ENCODE results near the gene IGFBP4.

Gene IGFBP4

GRCh38 chr17:40452216-40452787 is 9.1 kb downstream of the IGFBP4 start:
- intact Hi-C loops (cut with DNase I), result no loop called here
- DNase-seq, result no peak

- DNase-seq, result no peak
- intact Hi-C loops (cut with DNase I), result no loop called here
Measured at GRCh38 chr17:40452921-40453378, 9.7 kb downstream of the IGFBP4 start.

- intact Hi-C loops (cut with DNase I), result no loop called here
- peak in 1 of 10 donors; percentile 71 for DNase-seq
Measured at GRCh38 chr17:40453881-40454612, 10.8 kb downstream of the IGFBP4 start.

DNA sequence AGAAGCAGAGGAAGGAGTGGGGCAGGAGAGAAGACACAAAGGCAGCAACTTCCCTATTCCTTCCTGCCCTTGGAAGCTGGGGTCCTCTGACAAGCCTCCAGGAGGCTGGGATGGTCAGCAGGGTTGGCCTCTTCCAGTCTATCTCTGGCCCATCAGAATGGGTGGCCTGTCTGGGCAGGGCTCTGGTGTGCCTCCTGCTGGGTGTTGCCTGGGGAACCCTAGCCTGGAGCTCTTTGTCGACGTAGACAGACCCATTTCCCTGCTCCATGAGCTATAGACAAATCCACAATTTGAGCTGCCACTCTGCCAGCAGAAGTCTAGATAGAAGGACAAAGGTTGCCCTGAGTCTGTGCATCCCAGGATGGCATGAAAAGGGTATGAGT is 11.4 kb downstream of the IGFBP4 start:
- intact Hi-C loops (cut with DNase I), result no loop called here
- peak in 1 of 10 donors; percentile 52 for DNase-seq

GRCh38 chr17:40456396-40456951 is 13.2 kb downstream of the IGFBP4 start:
- peak in 1 of 10 donors; percentile 69 for DNase-seq
- intact Hi-C loops (cut with DNase I), result no loop called here

DNA sequence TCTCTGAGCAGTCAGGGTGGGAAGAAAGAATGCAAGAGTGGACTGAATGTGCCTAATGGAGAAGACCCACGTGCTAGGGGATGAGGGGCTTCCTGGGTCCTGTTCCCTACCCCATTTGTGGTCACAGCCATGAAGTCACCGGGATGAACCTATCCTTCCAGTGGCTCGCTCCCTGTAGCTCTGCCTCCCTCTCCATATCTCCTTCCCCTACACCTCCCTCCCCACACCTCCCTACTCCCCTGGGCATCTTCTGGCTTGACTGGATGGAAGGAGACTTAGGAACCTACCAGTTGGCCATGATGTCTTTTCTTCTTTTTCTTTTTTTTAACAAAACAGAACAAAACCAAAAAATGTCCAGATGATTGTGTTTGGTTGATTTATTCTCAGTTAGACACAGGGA is 14.1 kb downstream of the IGFBP4 start:
- DNase-seq, result no peak
- intact Hi-C loops (cut with DNase I), result no loop called here

DNA sequence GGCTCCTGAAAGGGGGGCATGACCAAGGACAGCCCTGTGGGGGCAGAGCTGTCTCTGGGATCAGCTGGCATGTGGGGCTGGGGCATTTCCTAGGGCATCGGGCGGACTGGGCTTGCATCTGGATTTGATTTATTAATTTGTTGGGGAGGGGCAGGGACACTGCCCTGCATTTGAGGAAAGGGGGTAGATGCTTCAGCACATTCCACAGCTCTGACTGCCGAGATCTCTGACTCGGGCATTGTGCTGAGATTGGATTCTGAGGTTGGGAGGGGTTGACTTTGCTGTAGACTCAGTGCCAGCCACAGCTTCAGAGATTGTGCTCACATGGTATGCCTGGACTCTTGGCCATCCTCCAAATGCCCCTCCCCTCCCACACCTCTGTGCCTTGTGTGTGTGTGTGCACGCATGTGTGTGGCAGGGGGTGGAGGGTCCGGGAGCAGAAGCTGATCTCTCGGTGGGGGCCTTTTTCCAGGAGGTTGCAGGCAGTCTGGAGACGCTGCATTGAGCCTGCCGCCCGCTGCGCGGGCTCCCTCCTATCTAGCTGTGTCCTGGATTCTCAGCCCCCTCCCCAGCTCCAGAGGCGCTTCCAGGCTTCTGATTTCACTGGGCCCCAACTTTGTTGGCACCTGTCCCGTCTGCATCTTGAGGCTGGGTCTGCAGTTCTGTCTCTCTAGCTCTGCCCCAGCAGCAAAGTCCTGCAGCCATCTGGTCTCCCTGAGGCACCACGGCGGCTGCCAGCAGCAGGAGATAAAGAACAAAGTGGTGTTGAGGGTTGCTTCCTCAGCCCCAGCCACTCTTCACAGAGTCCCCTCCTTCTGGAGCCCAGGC is 14.9 kb downstream of the IGFBP4 start:
- no peak for DNase-seq
- intact Hi-C loops (cut with DNase I), result no loop called here

GRCh38 chr17:40458851-40459482 is 15.7 kb downstream of the IGFBP4 start:
- DNase-seq, result peak in 1 of 10 donors; percentile 9
- intact Hi-C loops (cut with DNase I), result no loop called here

- intact Hi-C loops (cut with DNase I), result no loop called here
- peak in 1 of 10 donors; percentile 15 for DNase-seq
Measured at GRCh38 chr17:40459636-40460603, 16.7 kb downstream of the IGFBP4 start.

DNA sequence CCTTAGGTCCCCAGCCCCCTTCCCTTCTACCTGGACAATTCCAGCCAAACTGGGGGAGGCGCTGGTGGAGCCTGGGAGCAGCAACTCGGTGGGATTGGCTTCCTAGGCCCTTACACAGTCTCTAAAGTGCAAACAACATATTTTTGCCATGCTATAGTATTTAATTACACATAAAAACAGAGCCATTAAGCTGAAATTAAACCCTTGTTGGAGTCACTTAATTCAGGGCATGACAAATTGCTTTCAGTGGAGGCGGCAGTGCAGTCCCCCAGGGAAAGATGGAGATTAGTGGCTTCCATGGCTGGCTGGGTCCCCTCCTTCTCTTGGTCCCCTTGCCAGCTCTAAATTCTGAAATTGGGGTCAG is 17.3 kb downstream of the IGFBP4 start:
- DNase-seq, result no peak
- intact Hi-C loops (cut with DNase I), result no loop called here

DNA sequence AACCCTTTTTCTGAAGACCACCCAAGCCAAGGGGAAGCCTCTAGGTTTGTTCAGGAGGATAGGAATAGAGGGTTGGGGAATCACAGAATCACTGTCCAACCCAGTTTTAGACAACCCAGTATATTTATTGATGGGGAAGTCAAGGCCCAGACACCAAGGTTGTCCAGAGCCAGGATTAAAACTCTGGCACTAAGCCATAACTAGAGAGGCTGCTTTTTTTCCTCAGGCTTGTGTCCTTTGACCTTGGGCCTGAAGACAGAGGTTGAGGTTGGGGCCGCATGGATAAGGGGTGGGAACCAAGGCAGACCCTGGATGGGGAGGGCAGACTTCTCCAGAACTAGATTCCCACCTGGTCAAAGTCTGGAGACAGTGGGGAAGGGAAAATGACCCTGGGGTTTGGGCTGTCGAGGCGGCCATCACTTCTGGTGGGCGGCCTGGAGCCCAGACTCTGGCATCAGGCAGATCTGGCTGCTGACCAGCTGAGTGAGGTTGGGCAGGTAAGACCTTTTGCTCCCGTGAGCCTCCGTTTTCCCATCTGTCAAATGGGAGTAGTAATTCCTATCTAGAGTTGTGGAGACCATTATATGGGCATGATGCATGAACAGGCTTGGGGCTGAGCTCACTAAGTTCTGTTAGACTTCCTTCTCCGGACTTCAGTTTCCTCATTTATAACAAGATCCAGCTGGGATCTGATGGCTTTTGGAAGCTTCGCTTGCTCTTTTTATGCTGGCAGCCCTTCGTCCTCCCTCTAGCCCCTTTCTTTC is 17.9 kb downstream of the IGFBP4 start:
- DNase-seq, result no peak
- intact Hi-C loops (cut with DNase I), result no loop called here

- intact Hi-C loops (cut with DNase I), result no loop called here
- no peak for DNase-seq
Measured at GRCh38 chr17:40461732-40462342, 18.6 kb downstream of the IGFBP4 start.

DNA sequence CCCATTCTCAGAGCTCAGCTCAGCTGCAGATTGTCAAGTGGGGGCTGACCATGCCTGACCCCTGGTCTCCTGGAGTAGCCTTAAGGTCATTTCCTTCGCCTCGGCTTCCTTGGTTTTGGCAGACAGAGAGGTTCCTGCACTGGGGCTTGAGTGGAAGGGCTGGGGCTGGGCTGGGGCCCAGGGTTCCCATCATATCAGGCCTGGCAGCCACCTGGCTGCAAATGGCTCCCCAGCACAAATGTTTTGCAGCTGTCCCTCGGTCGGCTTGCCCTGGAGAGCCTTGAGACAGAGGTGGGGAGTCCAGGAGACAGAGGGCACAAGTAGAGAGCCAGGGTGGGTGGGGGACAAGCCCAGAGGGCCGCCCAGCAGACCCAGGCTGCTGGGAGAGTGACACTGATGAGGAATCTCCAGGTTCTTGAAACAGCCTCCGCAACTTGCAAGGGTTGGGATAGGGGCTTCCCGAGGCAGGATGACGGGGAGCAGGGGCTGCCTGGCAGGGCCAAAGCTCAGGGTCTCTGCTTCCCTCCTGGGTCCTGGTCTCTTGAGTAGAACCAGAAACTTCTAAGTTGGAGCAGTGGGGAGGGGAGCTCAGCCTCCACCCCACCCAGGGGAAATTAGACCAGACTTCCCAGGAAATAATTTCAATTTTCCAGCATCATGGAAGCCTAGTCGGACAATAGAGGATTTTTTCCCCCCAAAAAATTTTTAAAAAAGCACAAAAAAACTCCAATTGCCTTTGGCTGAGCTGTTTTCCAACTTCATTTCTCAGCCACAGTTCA is 19.3 kb downstream of the IGFBP4 start:
- intact Hi-C loops (cut with DNase I), result no loop called here
- no peak for DNase-seq

DNA sequence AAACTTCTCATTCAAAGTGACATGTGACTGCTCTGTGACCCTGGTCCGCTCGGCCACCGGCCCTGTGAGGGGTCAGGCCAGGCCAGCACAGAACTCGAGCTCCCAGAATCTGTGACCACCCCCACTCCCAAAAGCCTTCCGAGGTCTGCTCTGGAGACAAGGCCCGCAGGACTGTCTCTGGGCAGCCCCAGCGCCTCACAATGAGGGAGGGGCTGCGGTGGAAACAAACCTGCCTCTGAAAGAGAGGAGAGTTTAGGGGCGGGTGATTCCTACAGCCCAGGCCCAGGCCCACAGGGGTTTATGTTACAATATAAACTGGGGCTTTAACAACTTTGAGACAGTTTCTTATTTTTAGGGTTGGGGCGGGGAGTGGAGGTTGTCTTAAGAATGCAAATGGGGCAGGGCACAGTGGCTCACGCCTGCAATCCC is 19.9 kb downstream of the IGFBP4 start:
- DNase-seq, result no peak
- intact Hi-C loops (cut with DNase I), result no loop called here

- DNase-seq, result no peak
- intact Hi-C loops (cut with DNase I), result no loop called here
Measured at GRCh38 chr17:40464392-40464855, 21.2 kb downstream of the IGFBP4 start.

DNA sequence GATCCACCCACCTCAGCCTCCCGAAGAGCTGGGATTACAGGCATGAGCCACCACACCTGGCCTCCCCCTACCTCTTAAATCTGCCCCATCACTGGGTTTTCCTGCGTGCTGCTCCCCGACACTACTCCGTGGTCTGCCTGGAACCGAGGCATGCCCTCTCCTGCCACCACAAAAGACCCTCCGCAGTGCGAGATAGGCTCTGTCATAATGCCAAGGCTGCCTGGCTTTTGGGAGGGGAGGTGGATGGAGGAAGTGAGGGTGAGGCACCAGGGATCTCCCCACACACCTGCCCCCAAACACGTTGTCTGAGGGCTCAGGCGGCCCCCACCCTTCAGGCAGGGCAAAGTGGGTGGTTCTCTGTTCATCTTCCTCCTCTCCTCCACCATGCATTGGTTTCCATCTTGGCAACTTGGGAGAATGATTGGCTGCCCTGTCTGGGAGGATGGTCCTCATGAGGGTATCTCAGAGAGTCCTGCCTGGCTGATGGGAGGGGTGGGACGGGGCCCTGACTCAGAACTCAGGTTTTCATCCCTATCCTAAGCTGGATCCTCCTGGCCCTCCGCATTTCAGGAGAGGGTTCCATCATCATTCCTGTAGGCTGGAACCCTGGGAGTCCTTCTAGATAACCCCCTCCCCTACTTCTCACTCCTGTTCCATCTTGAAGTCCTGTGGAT is 23.2 kb downstream of the IGFBP4 start:
- intact Hi-C loops (cut with DNase I), result no loop called here
- no peak for DNase-seq

DNA sequence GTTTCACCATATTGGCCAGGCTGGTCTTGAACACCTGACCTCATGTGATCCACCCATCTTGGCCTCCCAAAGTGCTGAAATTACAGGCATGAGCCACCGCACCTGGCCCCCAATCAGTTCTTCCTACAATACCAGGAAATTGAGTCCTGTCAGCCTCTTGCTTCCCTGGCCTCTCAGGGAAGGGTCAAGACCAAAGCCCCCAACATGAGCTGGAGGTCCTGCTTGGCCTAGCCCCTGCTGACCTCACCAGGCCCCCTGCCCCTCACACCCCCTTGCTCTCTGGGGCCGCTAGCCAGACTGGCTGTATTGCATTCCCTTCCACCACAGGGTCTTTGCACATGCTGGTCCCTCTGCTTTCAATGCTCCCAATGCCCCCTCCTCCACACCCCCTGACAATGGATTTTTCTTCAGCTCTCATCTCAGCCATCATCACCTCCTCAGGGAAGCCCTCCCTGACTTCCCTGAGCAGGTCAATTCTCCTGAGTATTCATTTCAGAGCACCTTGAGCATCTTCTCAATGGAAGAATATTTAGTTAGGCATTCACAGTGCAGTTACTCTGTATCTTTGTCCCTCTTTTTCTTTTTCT is 24.1 kb downstream of the IGFBP4 start:
- intact Hi-C loops (cut with DNase I), result no loop called here
- no peak for DNase-seq

All from posterior cingulate gyrus (tissue), 11 donors.